GM20000 (cell line): ENCODE results near the gene ZC3HAV1.
"Not testable (repeated sequence)": the region's sequence is repeated elsewhere in the genome, so short reads cannot be mapped to it uniquely, and the experiment has no call there.

Source experiments
- DNase-seq: peaks from one replicate; pipeline ENCODE4 v3.0.0; 2012; ENCODE audit warnings: low spot score
- CTCF ChIP-seq: IDR thresholded peaks from 2 replicates; pipeline ENCODE4 v1.5.1; 2012; ENCODE audit warnings: mild to moderate bottlenecking, control low read depth; ENCODE audit errors: extremely low read depth, missing control alignments

The ZC3HAV1 gene

DNA sequence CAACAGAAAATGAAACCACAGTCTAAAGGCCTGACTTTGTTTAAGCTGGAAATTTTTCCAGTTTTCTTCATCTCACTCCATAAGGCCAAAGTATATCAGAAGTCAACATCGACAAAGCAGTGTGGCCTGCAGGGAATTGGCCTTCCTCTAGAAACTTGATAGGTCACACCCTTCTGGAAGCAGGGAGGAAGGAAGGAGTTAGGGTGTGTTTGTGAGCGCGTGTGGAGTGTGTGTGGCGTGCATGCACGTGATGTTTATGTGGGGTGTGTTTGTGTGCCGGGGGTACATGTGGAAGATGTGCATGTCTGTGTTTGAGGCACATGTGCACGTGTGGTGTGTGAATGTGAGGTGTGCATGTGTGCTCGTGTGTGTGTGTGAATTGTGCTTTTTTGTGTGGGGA lies 28.6 kb downstream of the ZC3HAV1 start:
- DNase-seq = no peak
- no peak for TF ChIP-seq CTCF

- DNase-seq = no peak
- no peak for TF ChIP-seq CTCF
These were observed 29.7 kb downstream of the ZC3HAV1 start for GRCh38 chr7:139079861-139080260.

DNA sequence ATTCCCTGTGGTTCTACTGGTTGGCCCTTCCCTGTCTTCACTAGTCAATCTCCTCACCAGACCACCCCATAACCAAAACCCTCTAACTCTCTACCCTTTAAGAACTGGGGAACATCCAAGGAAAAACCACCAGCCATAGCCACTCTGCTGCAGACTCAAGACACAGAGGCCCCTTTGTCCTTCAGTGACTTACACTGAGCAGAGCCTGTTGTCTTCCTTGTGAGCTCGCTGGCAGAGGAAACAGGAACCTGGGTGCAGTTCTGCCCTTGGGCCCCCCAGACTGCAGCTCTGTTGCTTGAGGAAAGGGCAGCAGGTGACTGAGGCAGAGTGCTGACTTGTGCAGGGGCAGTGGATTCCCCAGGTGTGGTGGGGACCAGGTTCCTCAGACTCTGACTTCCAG lies 30.6 kb downstream of the ZC3HAV1 start:
- DNase-seq = no peak
- no peak for TF ChIP-seq CTCF

- no peak for TF ChIP-seq CTCF
- no peak for DNase-seq
These were observed 31.1 kb downstream of the ZC3HAV1 start for GRCh38 chr7:139078399-139078798.

GRCh38 chr7:139077706-139078105 lies 31.8 kb downstream of the ZC3HAV1 start:
- not testable (repeated sequence) for DNase-seq

- TF ChIP-seq CTCF = no peak
- no peak for DNase-seq
These were observed 33.4 kb downstream of the ZC3HAV1 start for GRCh38 chr7:139075871-139076686.

GRCh38 chr7:139075031-139075652 lies 34.4 kb downstream of the ZC3HAV1 start:
- TF ChIP-seq CTCF = peak; percentile 49

More at GRCh38 chr7:139075031-139075652, 34.4 kb downstream of the ZC3HAV1 start:
- peak; percentile 73 for DNase-seq
